K562 (cell line): Measurements from ENCODE around the gene FAM98C. TPM values are rescaled to one million over a fixed set of nuclear protein-coding genes. Genes with fewer than 3 reads are reported as not detected.
A peak's percentile ranks its signal among the peaks of the same experiment; 100 is the strongest.

ENCODE experiments used
- CBFA2T2 ChIP-seq: fragments of 450-650 bp; conservative IDR thresholded peaks from 2 replicates; pipeline ENCODE4 v1.6.1; 2017; ENCODE audit warnings: mild to moderate bottlenecking
- CBX5 ChIP-seq: IDR thresholded peaks from 2 replicates; pipeline ENCODE4 v1.6.1; 2014; ENCODE audit warnings: low read depth, borderline replicate concordance
- CREBBP ChIP-seq: IDR thresholded peaks from one replicate; pipeline ENCODE4 v1.6.1; 2012; ENCODE audit warnings: low read depth, mild to moderate bottlenecking, control low read depth, inconsistent platforms, low read length
- EP400 ChIP-seq: fragments of 450-650 bp; IDR thresholded peaks from 2 replicates; pipeline ENCODE4 v1.6.1; 2017; ENCODE audit warnings: antibody characterized with exemption, mild to moderate bottlenecking, moderate library complexity
- FOXP4 ChIP-seq: sonication (generic); formaldehyde crosslinking; IDR thresholded peaks from 2 replicates; pipeline ENCODE4 v1.8.0; 2022; ENCODE audit warnings: mild to moderate bottlenecking, missing genetic modification reagents, borderline replicate concordance
- MTA2 ChIP-seq: fragments of 450-650 bp; IDR thresholded peaks from 2 replicates; pipeline ENCODE4 v1.6.1; 2016; ENCODE audit warnings: low read depth
- PCBP2 ChIP-seq: fragments of 200-400 bp; formaldehyde crosslinking; IDR thresholded peaks from 2 replicates; pipeline ENCODE4 v1.6.1; 2018; ENCODE audit warnings: low read length, low read depth, mild to moderate bottlenecking, moderate library complexity; ENCODE audit not compliant: poor library complexity, severe bottlenecking
- RBFOX2 ChIP-seq: fragments of 200-400 bp; formaldehyde crosslinking; IDR thresholded peaks from 2 replicates; pipeline ENCODE4 v1.6.1; 2017; ENCODE audit warnings: low read depth, mild to moderate bottlenecking, low read length, moderate library complexity
- ZBTB11 ChIP-seq, 3 experiments: fragments of 200-800 bp in 1 of 3; fragments of 250-450 bp in 1 of 3; fragments of 450-650 bp in 1 of 3; sonication (Bioruptor Pico) in 1 of 3; sonication (Bioruptor generic) in 1 of 3; formaldehyde crosslinking in 1 of 3; IDR thresholded peaks; 2 replicates each; pipeline versions ENCODE4 v1.6.1 to v1.8.0; 2016 to 2022; ENCODE audit warnings: mild to moderate bottlenecking in 2 of 3, missing genetic modification characterization in 2 of 3, missing compliant biosample characterization in 1 of 3, moderate library complexity in 1 of 3
- ZBTB12 ChIP-seq: fragments of 250-450 bp; sonication (Bioruptor Pico); IDR thresholded peaks from 2 replicates; pipeline ENCODE4 v1.4.0; 2020
- ZBTB33 ChIP-seq: sonication (generic); formaldehyde crosslinking; IDR thresholded peaks from 2 replicates; pipeline ENCODE4 v1.8.1; 2023; ENCODE audit warnings: mild to moderate bottlenecking, missing genetic modification reagents
- ZBTB43 ChIP-seq: sonication (generic); formaldehyde crosslinking; IDR thresholded peaks from 2 replicates; pipeline ENCODE4 v1.8.0; 2023; ENCODE audit warnings: mild to moderate bottlenecking, missing genetic modification reagents
- polyA plus RNA-seq, 8 experiments: library from polyadenylated mRNA; depleted of rRNA in 4 of 8; stranded (reverse) in 5 of 8; unstranded in 3 of 8; fragments of >200 nt; fragmentation: Nextera tagmentation in 2 of 8; fragmentation: Illumina TruSeq in 1 of 8; extraction: Ambion mirVana in 2 of 8; extraction: Trizol in 1 of 8; gene quantifications; 2 replicates each; pipeline versions ENCODE4 v1.2.1 to v1.2.3, GENCODE V29; 2011 to 2014; ENCODE audit warnings: inconsistent platforms in 1 of 8, missing spikeins in 1 of 8
- total RNA-seq, 7 experiments: library from RNA; depleted of rRNA in 6 of 7; stranded (reverse); fragments of >200 nt in 6 of 7; fragmentation: Illumina TruSeq in 2 of 7; extraction: Trizol in 2 of 7; gene quantifications; 2 replicates each; pipeline versions ENCODE4 v1.2.1 to v1.2.3, GENCODE V29; 2011 to 2021; ENCODE audit warnings: low replicate concordance in 1 of 7
- TF ChIP-seq, protein P1 (sequence below), 2 experiments: IDR thresholded peaks; 2 replicates each; pipeline ENCODE4 v1.6.1; 2011; ENCODE audit warnings: borderline replicate concordance in 1 of 2, control low read depth in 1 of 2, low read depth in 1 of 2, low read length in 1 of 2, mild to moderate bottlenecking in 1 of 2, mixed read lengths in 1 of 2, moderate library complexity in 1 of 2; ENCODE audit not compliant: insufficient read depth in 1 of 2, insufficient read length in 1 of 2, poor library complexity in 1 of 2, severe bottlenecking in 1 of 2; ENCODE audit errors: extremely low read depth in 1 of 2

FAM98C gene
- total and polyA plus RNA-seq, 9 of the 15 experiments (the other 6 are each of a cell fraction or from before 2014, with no cell fraction given) = 1.7 to 43.8 (median 13.7) TPM

GRCh38 chr19:38362076-38362945 lies 40.6 kb upstream of the FAM98C start (continued):
- TF ChIP-seq ZBTB11 (CRISPR knock-in tag; IDR thresholded peaks at IDR 0.05) (0 out of 6 replicates have a peak, but pooled peaks of 1 of the 3 experiments have one; percentile 30), CBFA2T2 (peak; percentile 50), ZBTB12 (CRISPR knock-in tag) (no peak), ZBTB43 (no peak), EP400 (peak; percentile 1; the same call in 1 of the 2 replicates), FOXP4 (CRISPR knock-in tag) (no peak), ZBTB33 (CRISPR knock-in tag) (no peak), RBFOX2 (peak; percentile 66), PCBP2 (no peak), CBX5 (no peak), CREBBP (no peak), MTA2 (no peak)
- TF ChIP-seq, protein P1, sequence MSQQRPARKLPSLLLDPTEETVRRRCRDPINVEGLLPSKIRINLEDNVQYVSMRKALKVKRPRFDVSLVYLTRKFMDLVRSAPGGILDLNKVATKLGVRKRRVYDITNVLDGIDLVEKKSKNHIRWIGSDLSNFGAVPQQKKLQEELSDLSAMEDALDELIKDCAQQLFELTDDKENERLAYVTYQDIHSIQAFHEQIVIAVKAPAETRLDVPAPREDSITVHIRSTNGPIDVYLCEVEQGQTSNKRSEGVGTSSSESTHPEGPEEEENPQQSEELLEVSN (IDR thresholded peaks at IDR 0.05; ENCODE audit: borderline replicate concordance in 1 of 2, extremely low read depth in 1 of 2, insufficient read depth in 1 of 2, insufficient read length in 1 of 2, low read depth in 1 of 2, low read length in 1 of 2, poor library complexity in 1 of 2, severe bottlenecking in 1 of 2) = peak in 1 of 2 experiments; percentile 43
